Natural killer cell (primary cell): Measurements from ENCODE around the gene RBM20. TPM values are rescaled to one million over a fixed set of nuclear protein-coding genes. Genes with fewer than 3 reads are reported as not detected.
"Not testable (repeated sequence)": the region's sequence is repeated elsewhere in the genome, so short reads cannot be mapped to it uniquely, and the experiment has no call there.

Experiments used
- ATAC-seq, 3 donors: fragments of 150-1000 bp in 2 of 3; fragments of 200-7000 bp in 1 of 3; cut with Tn5 transposase; 1 replicate in 1 of 3; 2 replicates in 2 of 3; pipeline ENCODE4 v1.10.0; 2021; ENCODE audit warnings: mild to moderate bottlenecking in 2 of 3, moderate library complexity in 2 of 3
- DNase-seq, 2 donors: peaks; one replicate each; pipeline versions ENCODE4 v3.0.0 to v3.0.0-alpha.2; 2013 to 2021; ENCODE audit warnings: mixed read lengths in 1 of 2
- H3K27ac ChIP-seq: one replicate; pipeline ENCODE4 v1.5.1; 2013; ENCODE audit warnings: mild to moderate bottlenecking, low read length
- H3K27me3 ChIP-seq: one replicate; pipeline ENCODE4 v1.6.1; 2013; ENCODE audit warnings: low read length; ENCODE audit not compliant: control insufficient read depth, insufficient read depth
- H3K36me3 ChIP-seq: one replicate; pipeline ENCODE4 v1.6.1; 2013; ENCODE audit warnings: low read length; ENCODE audit not compliant: control insufficient read depth, insufficient read depth
- H3K4me1 ChIP-seq: one replicate; pipeline ENCODE4 v1.6.1; 2013; ENCODE audit warnings: low read length; ENCODE audit not compliant: control insufficient read depth, insufficient read depth
- H3K4me3 ChIP-seq: one replicate; pipeline ENCODE4 v1.5.1; 2013; ENCODE audit warnings: low read length
- H3K9me3 ChIP-seq: one replicate; pipeline ENCODE4 v1.6.1; 2013; ENCODE audit warnings: low read length; ENCODE audit not compliant: control insufficient read depth, insufficient read depth
- H3K27ac Mint-ChIP-seq, 2 donors: one replicate each; pipeline ENCODE4 v1.8.0; 2022; ENCODE audit warnings: mild to moderate bottlenecking in 2 of 2, mixed read lengths in 2 of 2, moderate library complexity in 1 of 2
- H3K27me3 Mint-ChIP-seq, 2 donors: one replicate each; pipeline ENCODE4 v1.8.0; 2022; ENCODE audit warnings: low read depth in 2 of 2, mixed read lengths in 2 of 2
- H3K36me3 Mint-ChIP-seq: one replicate; pipeline ENCODE4 v1.8.0; 2022; ENCODE audit warnings: mixed read lengths
- H3K4me1 Mint-ChIP-seq, 2 donors: one replicate each; pipeline ENCODE4 v1.8.0; 2022; ENCODE audit warnings: mixed read lengths in 2 of 2
- H3K4me3 Mint-ChIP-seq: one replicate; pipeline ENCODE4 v1.8.0; 2022; ENCODE audit warnings: mild to moderate bottlenecking, moderate library complexity, mixed read lengths
- H3K9me3 Mint-ChIP-seq, 2 donors: one replicate each; pipeline ENCODE4 v1.8.0; 2022; ENCODE audit warnings: mixed read lengths in 2 of 2
- CTCF ChIP-seq: fragments of 200-600 bp; IDR thresholded peaks from one replicate; pipeline ENCODE4 v1.8.0; 2022; ENCODE audit warnings: antibody characterized with exemption
- WGBS: methylation state at CpG from one replicate; pipeline ENCODE4 v1.1.7; 2013; ENCODE audit warnings: missing lambda C conversion rate; ENCODE audit not compliant: insufficient coverage; 5-methylcytosine and 5-hydroxymethylcytosine counted together
- intact Hi-C: fragments of 100-400 bp; cut with micrococcal nuclease; formaldehyde crosslinking; loops from one replicate; pipeline ENCODE4 v1.14.2; 2022
- total RNA-seq, 4 donors: library from RNA; stranded (reverse); fragments of 120-200 nt in 1 of 4; gene quantifications; one replicate each; pipeline versions ENCODE4 v1.2.3 to v1.2.4, GENCODE V29; 2013 to 2022

Gene RBM20
- total RNA-seq, 3 donors from 2014 or later (not counting 1 experiment from before 2014, with no cell fraction given): 0.35 TPM; not detected in 2

- Mint-ChIP-seq H3K27me3 (no peaks in the 10 kb centered on the region), H3K27ac (no peak overlapping the region), H3K4me1 (no peaks in the 10 kb centered on the region), H3K9me3 (no peaks in the 10 kb centered on the region), H3K36me3 (no peaks in the 10 kb centered on the region), H3K4me3 (no peak overlapping the region)
- TF ChIP-seq CTCF: no peak
- Histone ChIP-seq H3K36me3 (peaks cover 78% of the 10 kb centered on the region), H3K4me1 (no peaks in the 10 kb centered on the region), H3K4me3 (no peak overlapping the region), H3K27ac (no peak overlapping the region), H3K9me3 (no peaks in the 10 kb centered on the region), H3K27me3 (no peaks in the 10 kb centered on the region)
- no peak for ATAC-seq
- intact Hi-C loops: no loop called here
- 98% methylated on average over 4 of the region's 4 CpGs for WGBS
- no peak for DNase-seq
Measured at GRCh38 chr10:110601581-110601980, 42.6 kb upstream of the RBM20 start.

- H3K4me1 ChIP-seq: no peaks in the 10 kb centered on the region
- Mint-ChIP-seq H3K4me3 (no peak overlapping the region), H3K27me3 (no peaks in the 10 kb centered on the region), H3K4me1 (peaks cover 4 to 8% of the 10 kb centered on the region in 2 donors), H3K27ac (no peak overlapping the region), H3K9me3 (no peaks in the 10 kb centered on the region), H3K36me3 (no peaks in the 10 kb centered on the region)
- DNase-seq: no peak
- no peak overlapping the region for H3K27ac ChIP-seq
- no peak overlapping the region for H3K4me3 ChIP-seq
- no peak for ATAC-seq
- no peaks in the 10 kb centered on the region for H3K9me3 ChIP-seq
- intact Hi-C loops: no loop called here
- no peak for TF ChIP-seq CTCF
- 97% methylated on average over 2 of the region's 6 CpGs for WGBS
- no peaks in the 10 kb centered on the region for H3K27me3 ChIP-seq
- peaks cover 26% of the 10 kb centered on the region for H3K36me3 ChIP-seq
Measured at GRCh38 chr10:110608087-110608486, 36.0 kb upstream of the RBM20 start.

GRCh38 chr10:110609605-110610004 is 34.5 kb upstream of the RBM20 start:
- H3K27me3 Mint-ChIP-seq: no peaks in the 10 kb centered on the region
- H3K4me3 Mint-ChIP-seq: no peak overlapping the region
- H3K4me1 ChIP-seq: no peaks in the 10 kb centered on the region
- H3K27ac ChIP-seq: no peak overlapping the region
- DNase-seq (peak in 1 of 2 donors; percentile 11), ATAC-seq (no peak)
- H3K27me3 ChIP-seq: no peaks in the 10 kb centered on the region
- peaks cover 4 to 8% of the 10 kb centered on the region in 2 donors for H3K4me1 Mint-ChIP-seq
- H3K36me3 Mint-ChIP-seq: no peaks in the 10 kb centered on the region
- H3K9me3 ChIP-seq: no peaks in the 10 kb centered on the region
- H3K27ac Mint-ChIP-seq: no peak overlapping the region
- no peak overlapping the region for H3K4me3 ChIP-seq
- no peaks in the 10 kb centered on the region for H3K9me3 Mint-ChIP-seq
- TF ChIP-seq CTCF: no peak
- WGBS: 35% methylated on average over 1 of the region's 2 CpGs
- intact Hi-C loops: loop anchor here (1.0 to 10.0 kb wide), 4 partner anchors 63 to 1525 kb away; no protein-coding TSS in a partner anchor
- peaks cover 15% of the 10 kb centered on the region for H3K36me3 ChIP-seq

GRCh38 chr10:110610308-110610774 is 33.8 kb upstream of the RBM20 start:
- Histone ChIP-seq H3K9me3 (no peaks in the 10 kb centered on the region), H3K4me3 (no peak overlapping the region), H3K4me1 (no peaks in the 10 kb centered on the region), H3K27ac (no peak overlapping the region), H3K27me3 (no peaks in the 10 kb centered on the region), H3K36me3 (peaks cover 9% of the 10 kb centered on the region)
- Mint-ChIP-seq H3K4me3 (no peak overlapping the region), H3K36me3 (no peaks in the 10 kb centered on the region), H3K4me1 (peaks cover 4 to 8% of the 10 kb centered on the region in 2 donors), H3K9me3 (no peaks in the 10 kb centered on the region), H3K27me3 (no peaks in the 10 kb centered on the region), H3K27ac (no peak overlapping the region)
- peak; percentile 78 for TF ChIP-seq CTCF
- DNase-seq (peak; percentile 26 to 79), ATAC-seq (peak; percentile 77 to 83 (median 83))
- intact Hi-C loops: loop anchor here (1.0 to 10.0 kb wide), 4 partner anchors 62 to 1524 kb away; no protein-coding TSS in a partner anchor
- WGBS: 32% methylated on average over 3 of the region's 3 CpGs

GRCh38 chr10:110610781-110611180 is 33.4 kb upstream of the RBM20 start:
- not testable (repeated sequence) for H3K27me3 ChIP-seq, H3K9me3 Mint-ChIP-seq, H3K4me1 Mint-ChIP-seq, H3K36me3 ChIP-seq, DNase-seq, H3K4me3 Mint-ChIP-seq, H3K27me3 Mint-ChIP-seq, H3K27ac Mint-ChIP-seq, H3K9me3 ChIP-seq, H3K27ac ChIP-seq, H3K36me3 Mint-ChIP-seq, H3K4me1 ChIP-seq, H3K4me3 ChIP-seq, ATAC-seq
- intact Hi-C loops: loop anchor here (1.0 to 10.0 kb wide), 4 partner anchors 62 to 1524 kb away; no protein-coding TSS in a partner anchor
- WGBS: 78% methylated on average over 3 of the region's 3 CpGs
